ENCODE data around the gene SOX1. TPM values are rescaled to one million over a fixed set of nuclear protein-coding genes. Genes with fewer than 3 reads are reported as not detected.

The SOX1 gene
- total and polyA plus RNA-seq, 9 of the 15 experiments (the other 6 are each of a cell fraction or from before 2014, with no cell fraction given) = not detected

DNA sequence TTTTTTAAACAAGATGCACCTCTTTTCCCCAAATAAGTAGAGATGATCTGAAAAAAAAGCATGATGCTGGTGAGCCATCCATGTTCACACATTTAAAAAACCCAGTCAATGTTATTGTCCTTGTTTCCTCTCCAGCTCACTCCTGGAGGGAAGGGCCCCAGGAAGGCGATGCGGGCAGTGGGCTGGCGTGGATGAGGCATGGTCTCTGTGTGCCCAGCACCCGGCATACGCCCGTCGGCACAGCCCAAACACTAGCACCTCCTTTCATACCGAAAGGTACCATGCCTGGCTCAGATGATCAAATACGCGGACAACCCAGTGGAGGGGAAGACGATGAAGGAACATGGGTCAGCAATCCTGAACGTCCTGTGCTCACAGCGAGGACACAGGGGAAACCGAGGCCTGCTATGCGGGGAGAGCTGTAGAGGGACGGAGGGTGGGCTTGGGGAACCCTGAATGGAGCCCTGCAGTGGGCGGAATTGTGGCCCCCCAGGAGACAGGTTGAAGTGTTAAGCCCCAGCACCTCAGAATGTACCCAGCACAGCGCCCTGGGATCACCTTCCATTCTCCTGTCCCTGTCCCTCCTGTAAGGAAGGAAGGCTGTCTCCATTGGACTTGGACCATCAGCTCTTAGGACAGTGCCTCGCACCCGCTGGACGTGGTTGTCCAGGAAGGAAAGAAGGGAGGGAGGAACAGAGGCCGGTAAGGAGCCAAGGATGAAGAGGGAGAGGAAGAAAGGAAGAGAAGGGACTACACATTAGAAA, 49.4 kb downstream of the SOX1 start (continued):
- TF ChIP-seq ZNF197 (CRISPR knock-in tag; IDR thresholded peaks at IDR 0.05; ENCODE audit: low read depth) = no peak

- intact Hi-C loops (cut with micrococcal nuclease) (no loop called here), in situ Hi-C loops (cut with MboI) (no loop called here)
- TF ChIP-seq, protein P1, sequence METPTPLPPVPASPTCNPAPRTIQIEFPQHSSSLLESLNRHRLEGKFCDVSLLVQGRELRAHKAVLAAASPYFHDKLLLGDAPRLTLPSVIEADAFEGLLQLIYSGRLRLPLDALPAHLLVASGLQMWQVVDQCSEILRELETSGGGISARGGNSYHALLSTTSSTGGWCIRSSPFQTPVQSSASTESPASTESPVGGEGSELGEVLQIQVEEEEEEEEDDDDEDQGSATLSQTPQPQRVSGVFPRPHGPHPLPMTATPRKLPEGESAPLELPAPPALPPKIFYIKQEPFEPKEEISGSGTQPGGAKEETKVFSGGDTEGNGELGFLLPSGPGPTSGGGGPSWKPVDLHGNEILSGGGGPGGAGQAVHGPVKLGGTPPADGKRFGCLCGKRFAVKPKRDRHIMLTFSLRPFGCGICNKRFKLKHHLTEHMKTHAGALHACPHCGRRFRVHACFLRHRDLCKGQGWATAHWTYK (CRISPR knock-in tag; IDR thresholded peaks at IDR 0.05) = no peak
- TF ChIP-seq ZBTB5 (IDR thresholded peaks at IDR 0.05) = no peak
- TF ChIP-seq, protein P2, sequence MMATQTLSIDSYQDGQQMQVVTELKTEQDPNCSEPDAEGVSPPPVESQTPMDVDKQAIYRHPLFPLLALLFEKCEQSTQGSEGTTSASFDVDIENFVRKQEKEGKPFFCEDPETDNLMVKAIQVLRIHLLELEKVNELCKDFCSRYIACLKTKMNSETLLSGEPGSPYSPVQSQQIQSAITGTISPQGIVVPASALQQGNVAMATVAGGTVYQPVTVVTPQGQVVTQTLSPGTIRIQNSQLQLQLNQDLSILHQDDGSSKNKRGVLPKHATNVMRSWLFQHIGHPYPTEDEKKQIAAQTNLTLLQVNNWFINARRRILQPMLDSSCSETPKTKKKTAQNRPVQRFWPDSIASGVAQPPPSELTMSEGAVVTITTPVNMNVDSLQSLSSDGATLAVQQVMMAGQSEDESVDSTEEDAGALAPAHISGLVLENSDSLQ (IDR thresholded peaks at IDR 0.05) = no peak
- no peak for TF ChIP-seq BACH1 (tag; IDR thresholded peaks at IDR 0.05)
- no peak for TF ChIP-seq EZH2 (IDR thresholded peaks at IDR 0.05; ENCODE audit: borderline replicate concordance, low read depth, low read length)
- TF ChIP-seq MAZ (CRISPR knock-in tag; conservative IDR thresholded peaks at IDR 0.05 in 1 of 2, IDR thresholded peaks at IDR 0.05 in 1 of 2) = no peak
- TF ChIP-seq RNF2 (IDR thresholded peaks at IDR 0.05) = no peak
- TF ChIP-seq KDM1A (IDR thresholded peaks at IDR 0.05) = no peak
- TF ChIP-seq LARP7 (IDR thresholded peaks at IDR 0.05) = no peak
- no peak for TF ChIP-seq ZNF780A (CRISPR knock-in tag; IDR thresholded peaks at IDR 0.05)
- Histone ChIP-seq H3K27ac (ENCODE audit: extremely low read depth, low read depth, low read length) (no peak overlapping the region), H3K4me1 (replicated peaks in 1 of 2; ENCODE audit: control insufficient read depth in 2 of 2, insufficient read depth in 2 of 2, low read length in 2 of 2) (no peaks in the 10 kb centered on the region), H3K27me3 (ENCODE audit: control insufficient read depth in 2 of 2, insufficient read depth in 2 of 2, low read length in 2 of 2) (peaks cover 4 to 49% of the 10 kb centered on the region in 2 experiments; a peak in 4 of 5 replicates), H4K20me1 (replicated peaks; ENCODE audit: control insufficient read depth, insufficient read depth, low read length) (0 out of 2 replicates have a peak, but pooled peaks cover 3% of the 10 kb centered on the region), H3K9me3 (replicated peaks; ENCODE audit: control insufficient read depth, insufficient read depth, low read depth, low read length) (no peaks in the 10 kb centered on the region), H3K4me2 (ENCODE audit: insufficient read depth, low read length) (no peak overlapping the region), H3K79me2 (ENCODE audit: control insufficient read depth, insufficient read depth, low read length) (no peaks in the 10 kb centered on the region), H3K9ac (ENCODE audit: insufficient read depth in 1 of 2, low read depth in 2 of 2, low read length in 2 of 2) (no peak overlapping the region), H2AFZ (ENCODE audit: low read depth, low read length) (no peak overlapping the region), H3K36me3 (ENCODE audit: control insufficient read depth, insufficient read depth, low read length) (no peaks in the 10 kb centered on the region), H3K4me3 (no peak overlapping the region), H3K9me1 (ENCODE audit: control insufficient read depth, insufficient read depth, low read length) (no peaks in the 10 kb centered on the region)
- POLR2A ChIA-PET = interaction anchor here (0.6 kb wide), 1 partner anchor 444 kb away, joined by 3 read pairs; no protein-coding TSS in a partner anchor
- ATAC-seq (no peak), FAIRE-seq (no peak), DNase-seq (ENCODE audit: extremely low read depth in 1 of 4, low spot score in 3 of 4) (no peak)
- no TSS peak for BruUV-seq (replicated peaks)
- 0% methylated on average over 12 of the region's 14 CpGs for WGBS (ENCODE audit: insufficient coverage, low coverage, missing lambda C conversion rate)
- CTCF ChIA-PET (ENCODE audit: low intra/inter-chr PET ratio) = no interaction called here
Observed at GRCh38 chr13:112117258-112117954, 50.5 kb downstream of the SOX1 start.

Measured in K562 (cell line).